HL-60 (cell line): Measurements from ENCODE around the gene SUN1.

Source experiments
- DNase-seq, 2 experiments: peaks; one replicate each; pipeline ENCODE4 v3.0.0-alpha.2; 2010 to 2020; ENCODE audit warnings: low read depth in 1 of 2, low spot score in 1 of 2
- H3K27ac ChIP-seq: fragments of 250-450 bp; sonication (Bioruptor Pico); replicated peaks from 2 replicates; pipeline ENCODE4 v1.5.1; 2020; ENCODE audit warnings: mild to moderate bottlenecking, moderate library complexity
- H3K27me3 ChIP-seq: fragments of 250-450 bp; sonication (Bioruptor Pico); 2 replicates; pipeline ENCODE4 v1.5.1; 2021; ENCODE audit warnings: mild to moderate bottlenecking, moderate library complexity; ENCODE audit not compliant: insufficient read depth, poor library complexity, severe bottlenecking
- H3K4me3 ChIP-seq: replicated peaks from 2 replicates; pipeline ENCODE4 v1.5.1; 2011; ENCODE audit warnings: mild to moderate bottlenecking, control low read depth, low read length; ENCODE audit not compliant: insufficient read depth
- GABPA ChIP-seq: IDR thresholded peaks from 2 replicates; pipeline ENCODE4 v1.6.1; 2012; ENCODE audit warnings: low read depth
- POLR2AphosphoS5 ChIP-seq: IDR thresholded peaks from 2 replicates; pipeline ENCODE4 v1.6.1; 2012; ENCODE audit warnings: low read depth
- SPI1 ChIP-seq: IDR thresholded peaks from 2 replicates; pipeline ENCODE4 v1.6.1; 2012; ENCODE audit warnings: low read depth, mild to moderate bottlenecking, borderline replicate concordance
- TF ChIP-seq, protein P1 (sequence below): IDR thresholded peaks from 2 replicates; pipeline ENCODE4 v1.6.1; 2012; ENCODE audit warnings: low read depth; ENCODE audit not compliant: insufficient replicate concordance
- TF ChIP-seq, protein P2 (sequence below): IDR thresholded peaks from one replicate; pipeline ENCODE4 v1.5.1; 2011; ENCODE audit warnings: low read length, control low read depth, inconsistent platforms; ENCODE audit not compliant: insufficient read depth

The SUN1 gene

DNA sequence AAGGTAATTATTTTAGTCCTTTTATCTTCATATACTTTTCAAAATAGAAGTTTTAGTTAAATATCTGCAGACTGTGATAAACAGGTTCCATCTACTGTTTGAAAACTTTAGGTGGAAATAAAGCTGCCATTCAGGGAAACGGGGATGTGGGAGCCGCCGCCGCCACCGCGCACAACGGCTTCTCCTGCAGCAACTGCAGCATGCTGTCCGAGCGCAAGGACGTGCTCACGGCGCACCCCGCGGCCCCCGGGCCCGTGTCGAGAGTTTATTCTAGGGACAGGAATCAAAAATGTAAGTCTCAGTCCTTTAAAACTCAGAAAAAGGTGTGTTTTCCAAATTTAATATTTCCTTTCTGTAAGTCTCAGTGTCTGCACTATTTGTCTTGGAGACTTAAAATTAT is 11.0 kb downstream of the SUN1 start:
- no peak overlapping the region for H3K27ac ChIP-seq
- DNase-seq: no peak
- H3K27me3 ChIP-seq: no peaks in the 10 kb centered on the region
- no peak for TF ChIP-seq SPI1
- TF ChIP-seq POLR2AphosphoS5: no peak
- TF ChIP-seq, protein P1, sequence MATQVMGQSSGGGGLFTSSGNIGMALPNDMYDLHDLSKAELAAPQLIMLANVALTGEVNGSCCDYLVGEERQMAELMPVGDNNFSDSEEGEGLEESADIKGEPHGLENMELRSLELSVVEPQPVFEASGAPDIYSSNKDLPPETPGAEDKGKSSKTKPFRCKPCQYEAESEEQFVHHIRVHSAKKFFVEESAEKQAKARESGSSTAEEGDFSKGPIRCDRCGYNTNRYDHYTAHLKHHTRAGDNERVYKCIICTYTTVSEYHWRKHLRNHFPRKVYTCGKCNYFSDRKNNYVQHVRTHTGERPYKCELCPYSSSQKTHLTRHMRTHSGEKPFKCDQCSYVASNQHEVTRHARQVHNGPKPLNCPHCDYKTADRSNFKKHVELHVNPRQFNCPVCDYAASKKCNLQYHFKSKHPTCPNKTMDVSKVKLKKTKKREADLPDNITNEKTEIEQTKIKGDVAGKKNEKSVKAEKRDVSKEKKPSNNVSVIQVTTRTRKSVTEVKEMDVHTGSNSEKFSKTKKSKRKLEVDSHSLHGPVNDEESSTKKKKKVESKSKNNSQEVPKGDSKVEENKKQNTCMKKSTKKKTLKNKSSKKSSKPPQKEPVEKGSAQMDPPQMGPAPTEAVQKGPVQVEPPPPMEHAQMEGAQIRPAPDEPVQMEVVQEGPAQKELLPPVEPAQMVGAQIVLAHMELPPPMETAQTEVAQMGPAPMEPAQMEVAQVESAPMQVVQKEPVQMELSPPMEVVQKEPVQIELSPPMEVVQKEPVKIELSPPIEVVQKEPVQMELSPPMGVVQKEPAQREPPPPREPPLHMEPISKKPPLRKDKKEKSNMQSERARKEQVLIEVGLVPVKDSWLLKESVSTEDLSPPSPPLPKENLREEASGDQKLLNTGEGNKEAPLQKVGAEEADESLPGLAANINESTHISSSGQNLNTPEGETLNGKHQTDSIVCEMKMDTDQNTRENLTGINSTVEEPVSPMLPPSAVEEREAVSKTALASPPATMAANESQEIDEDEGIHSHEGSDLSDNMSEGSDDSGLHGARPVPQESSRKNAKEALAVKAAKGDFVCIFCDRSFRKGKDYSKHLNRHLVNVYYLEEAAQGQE: no peak
- TF ChIP-seq, protein P2, sequence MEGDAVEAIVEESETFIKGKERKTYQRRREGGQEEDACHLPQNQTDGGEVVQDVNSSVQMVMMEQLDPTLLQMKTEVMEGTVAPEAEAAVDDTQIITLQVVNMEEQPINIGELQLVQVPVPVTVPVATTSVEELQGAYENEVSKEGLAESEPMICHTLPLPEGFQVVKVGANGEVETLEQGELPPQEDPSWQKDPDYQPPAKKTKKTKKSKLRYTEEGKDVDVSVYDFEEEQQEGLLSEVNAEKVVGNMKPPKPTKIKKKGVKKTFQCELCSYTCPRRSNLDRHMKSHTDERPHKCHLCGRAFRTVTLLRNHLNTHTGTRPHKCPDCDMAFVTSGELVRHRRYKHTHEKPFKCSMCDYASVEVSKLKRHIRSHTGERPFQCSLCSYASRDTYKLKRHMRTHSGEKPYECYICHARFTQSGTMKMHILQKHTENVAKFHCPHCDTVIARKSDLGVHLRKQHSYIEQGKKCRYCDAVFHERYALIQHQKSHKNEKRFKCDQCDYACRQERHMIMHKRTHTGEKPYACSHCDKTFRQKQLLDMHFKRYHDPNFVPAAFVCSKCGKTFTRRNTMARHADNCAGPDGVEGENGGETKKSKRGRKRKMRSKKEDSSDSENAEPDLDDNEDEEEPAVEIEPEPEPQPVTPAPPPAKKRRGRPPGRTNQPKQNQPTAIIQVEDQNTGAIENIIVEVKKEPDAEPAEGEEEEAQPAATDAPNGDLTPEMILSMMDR: no peak
- no peak for TF ChIP-seq GABPA
- no peak overlapping the region for H3K4me3 ChIP-seq

GRCh38 chr7:844043-844442 is 11.8 kb downstream of the SUN1 start:
- Histone ChIP-seq H3K27ac (no peak overlapping the region), H3K4me3 (no peak overlapping the region), H3K27me3 (no peaks in the 10 kb centered on the region)
- DNase-seq: no peak
- TF ChIP-seq GABPA (no peak), SPI1 (no peak), POLR2AphosphoS5 (no peak)
- TF ChIP-seq, protein P2: no peak
- TF ChIP-seq, protein P1: no peak

DNA sequence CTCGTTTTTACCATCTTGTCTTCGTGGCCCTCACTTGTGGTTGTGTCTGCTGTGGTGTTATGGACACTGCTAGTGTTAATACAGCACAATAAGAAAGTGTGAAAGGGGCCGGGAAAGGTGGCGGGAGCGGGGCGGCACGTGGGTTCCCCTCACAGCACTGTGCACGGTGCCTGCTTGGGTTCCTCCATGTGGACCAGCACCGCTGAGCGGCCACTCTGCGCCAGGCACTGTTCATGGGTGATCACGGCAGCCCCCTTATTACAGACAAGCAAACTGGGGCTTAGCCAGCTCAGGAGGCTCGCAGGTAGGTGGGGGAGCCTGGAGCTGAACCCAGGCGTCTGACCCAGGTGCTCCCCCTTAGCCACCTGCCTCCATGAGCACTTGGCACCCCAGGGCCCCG is 12.2 kb downstream of the SUN1 start:
- TF ChIP-seq SPI1: no peak
- TF ChIP-seq GABPA: no peak
- TF ChIP-seq, protein P1: no peak
- TF ChIP-seq, protein P2: no peak
- TF ChIP-seq POLR2AphosphoS5: no peak
- H3K27me3 ChIP-seq: no peaks in the 10 kb centered on the region
- H3K4me3 ChIP-seq: no peak overlapping the region
- H3K27ac ChIP-seq: no peak overlapping the region
- no peak for DNase-seq
